Measurements from ENCODE around the gene TK1. TPM values are rescaled to one million over a fixed set of nuclear protein-coding genes. Genes with fewer than 3 reads are reported as not detected.

Gene TK1
- total RNA-seq, 2 experiments from 2014 or later: 175 to 179 TPM

DNA sequence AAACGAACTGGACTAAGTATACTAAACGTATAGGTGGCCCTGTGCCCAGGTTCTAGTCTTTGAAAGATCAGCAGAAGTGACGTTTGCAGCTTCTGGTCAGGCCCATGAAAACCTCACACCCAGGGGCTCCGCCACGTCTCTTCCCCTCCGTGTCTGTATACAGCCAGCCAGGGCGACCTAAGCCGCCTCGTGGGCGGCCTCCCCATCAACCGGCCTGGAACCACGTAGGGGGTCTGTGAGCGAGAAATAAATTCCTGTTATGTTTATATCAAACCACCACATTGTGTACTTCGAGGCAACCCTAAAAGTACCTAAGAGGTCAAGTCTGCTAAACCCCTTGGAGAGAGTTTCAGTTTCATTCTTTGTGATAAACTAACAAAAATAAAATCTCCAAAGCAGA, 6.8 kb downstream of the TK1 start:
- no peak for ATAC-seq
- Mint-ChIP-seq H3K36me3 (ENCODE audit: low read depth) (peaks cover 73% of the 10 kb centered on the region), H3K27ac (peak overlapping the region; percentile 22)

DNA sequence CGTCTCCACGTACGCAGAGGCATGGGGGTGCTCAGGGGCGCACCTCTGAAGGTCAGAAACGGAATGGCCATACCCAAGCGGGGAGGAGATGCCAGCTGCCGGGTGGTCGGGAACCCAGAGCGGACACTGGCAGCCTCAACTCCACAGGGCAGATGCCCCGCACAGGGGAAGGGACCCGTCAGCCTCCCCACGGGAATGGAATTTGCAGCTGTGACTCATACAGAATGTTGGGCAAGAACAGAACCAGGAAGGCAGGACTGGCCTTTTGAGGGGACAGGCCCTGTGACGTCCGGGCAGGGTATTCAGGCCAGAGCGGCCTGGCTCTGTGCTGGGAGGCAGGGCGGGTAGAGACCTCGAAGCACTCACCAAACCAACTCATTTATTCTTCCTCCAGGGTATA, 7.5 kb downstream of the TK1 start:
- POLR2A ChIA-PET: interaction anchor here (0.6 to 1.3 kb wide), 4 partner anchors 10 to 49 kb away, joined by 3 to 11 read pairs (median 4); partner anchors contain the start of gene TMC8
- no peak for ATAC-seq
- CTCF ChIA-PET: interaction anchor here (1.7 to 2.0 kb wide), 2 partner anchors 44 to 94 kb away, joined by 3 to 5 read pairs; no protein-coding TSS in a partner anchor
- no peaks in the 10 kb centered on the region for H3K9me3 Mint-ChIP-seq
- TF ChIP-seq, protein P1, sequence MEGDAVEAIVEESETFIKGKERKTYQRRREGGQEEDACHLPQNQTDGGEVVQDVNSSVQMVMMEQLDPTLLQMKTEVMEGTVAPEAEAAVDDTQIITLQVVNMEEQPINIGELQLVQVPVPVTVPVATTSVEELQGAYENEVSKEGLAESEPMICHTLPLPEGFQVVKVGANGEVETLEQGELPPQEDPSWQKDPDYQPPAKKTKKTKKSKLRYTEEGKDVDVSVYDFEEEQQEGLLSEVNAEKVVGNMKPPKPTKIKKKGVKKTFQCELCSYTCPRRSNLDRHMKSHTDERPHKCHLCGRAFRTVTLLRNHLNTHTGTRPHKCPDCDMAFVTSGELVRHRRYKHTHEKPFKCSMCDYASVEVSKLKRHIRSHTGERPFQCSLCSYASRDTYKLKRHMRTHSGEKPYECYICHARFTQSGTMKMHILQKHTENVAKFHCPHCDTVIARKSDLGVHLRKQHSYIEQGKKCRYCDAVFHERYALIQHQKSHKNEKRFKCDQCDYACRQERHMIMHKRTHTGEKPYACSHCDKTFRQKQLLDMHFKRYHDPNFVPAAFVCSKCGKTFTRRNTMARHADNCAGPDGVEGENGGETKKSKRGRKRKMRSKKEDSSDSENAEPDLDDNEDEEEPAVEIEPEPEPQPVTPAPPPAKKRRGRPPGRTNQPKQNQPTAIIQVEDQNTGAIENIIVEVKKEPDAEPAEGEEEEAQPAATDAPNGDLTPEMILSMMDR (IDR thresholded peaks at IDR 0.05): no peak
- no peak overlapping the region for H3K27ac Mint-ChIP-seq
- intact Hi-C loops (cut with micrococcal nuclease): no loop called here
- no peak for DNase-seq
- peaks cover 69% of the 10 kb centered on the region for H3K36me3 Mint-ChIP-seq (ENCODE audit: low read depth)
- H3K27me3 Mint-ChIP-seq: no peaks in the 10 kb centered on the region
- peaks cover 30% of the 10 kb centered on the region for H3K4me1 Mint-ChIP-seq (ENCODE audit: low read depth)
- H3K4me3 Mint-ChIP-seq: no peak overlapping the region

More for the DNA sequence above, 6.8 kb downstream of the TK1 start:
- ChIA-PET POLR2A (interaction anchor here (1.2 to 1.3 kb wide), 3 partner anchors 10 to 50 kb away, joined by 4 to 11 read pairs (median 4); partner anchors contain the start of gene TMC8), CTCF (interaction anchor here (0.6 to 2.0 kb wide), 2 partner anchors 23 to 95 kb away, joined by 3 to 5 read pairs; no protein-coding TSS in a partner anchor)
- intact Hi-C loops (cut with micrococcal nuclease): no loop called here
- H3K4me1 Mint-ChIP-seq (ENCODE audit: low read depth): peaks cover 35% of the 10 kb centered on the region
- no peaks in the 10 kb centered on the region for H3K27me3 Mint-ChIP-seq
- TF ChIP-seq, protein P1 (IDR thresholded peaks at IDR 0.05): no peak
- no peak for DNase-seq
- H3K9me3 Mint-ChIP-seq: no peaks in the 10 kb centered on the region
- no peak overlapping the region for H3K4me3 Mint-ChIP-seq

DNA sequence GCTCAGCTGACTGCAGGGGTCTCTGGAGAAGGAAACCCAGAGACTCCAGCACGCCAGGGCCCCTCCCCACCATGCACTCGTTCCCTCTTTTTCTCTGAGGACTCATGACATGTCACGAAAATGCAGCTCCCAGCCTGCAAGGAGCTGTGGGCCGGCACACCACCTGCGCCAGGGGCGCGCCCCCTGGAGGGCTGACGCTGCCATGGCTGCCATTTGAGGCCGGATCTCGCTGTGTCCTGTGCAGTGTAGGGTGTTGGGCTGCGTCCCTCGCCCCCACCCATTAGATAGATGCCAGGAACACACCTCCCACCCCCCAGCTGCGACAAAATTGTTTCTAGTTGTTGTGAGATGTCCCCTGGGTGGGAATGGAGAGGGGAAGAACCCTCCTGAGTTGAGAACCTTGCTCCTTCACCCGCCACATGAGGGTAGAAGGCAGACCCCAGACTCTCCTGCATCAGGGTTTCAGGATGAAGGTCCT, 10.3 kb downstream of the TK1 start:
- Mint-ChIP-seq H3K27ac (no peak overlapping the region), H3K9me3 (no peaks in the 10 kb centered on the region), H3K4me1 (ENCODE audit: low read depth) (peaks cover 40% of the 10 kb centered on the region), H3K4me3 (no peak overlapping the region), H3K36me3 (ENCODE audit: low read depth) (peaks cover 71% of the 10 kb centered on the region), H3K27me3 (no peaks in the 10 kb centered on the region)
- intact Hi-C loops (cut with micrococcal nuclease): no loop called here
- DNase-seq (peak; percentile 81), ATAC-seq (peak; percentile 87)
- TF ChIP-seq, protein P1 (IDR thresholded peaks at IDR 0.05): peak; percentile 93
- ChIA-PET CTCF (interaction anchor here (0.6 to 3.9 kb wide), 29 partner anchors 9 to 157 kb away, joined by 3 to 31 read pairs (median 5); partner anchors contain the start of genes AFMID, TK1 and TMC8), POLR2A (interaction anchor here (0.6 to 10.2 kb wide), 10 partner anchors 8 to 357 kb away, joined by 3 to 100 read pairs (median 4); partner anchors contain the start of genes AFMID and TK1)

DNA sequence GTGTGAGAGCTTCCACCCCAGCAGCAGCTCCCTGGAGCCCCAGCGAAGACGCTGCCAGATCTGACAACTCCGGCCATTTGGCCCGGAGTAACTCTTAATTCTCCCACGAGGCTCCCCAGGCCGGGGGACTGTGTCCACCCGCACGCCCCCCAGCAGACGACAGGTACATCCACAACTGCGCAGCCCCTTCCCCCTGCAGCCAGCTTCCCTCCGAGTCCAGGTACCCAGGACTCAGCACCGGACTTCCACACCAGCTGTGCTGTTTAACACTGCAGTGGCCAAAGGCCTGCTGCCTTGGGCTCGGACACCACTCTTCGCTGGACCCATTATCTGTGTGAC, 11.2 kb downstream of the TK1 start:
- ATAC-seq (no peak), DNase-seq (no peak)
- Mint-ChIP-seq H3K36me3 (ENCODE audit: low read depth) (peaks cover 71% of the 10 kb centered on the region), H3K4me1 (ENCODE audit: low read depth) (peaks cover 48% of the 10 kb centered on the region), H3K4me3 (no peak overlapping the region), H3K27me3 (no peaks in the 10 kb centered on the region), H3K27ac (no peak overlapping the region), H3K9me3 (no peaks in the 10 kb centered on the region)
- CTCF ChIA-PET: interaction anchor here (1.0 to 3.9 kb wide), 17 partner anchors 8 to 156 kb away, joined by 3 to 31 read pairs (median 7); partner anchors contain the start of genes AFMID and TK1
- intact Hi-C loops (cut with micrococcal nuclease): no loop called here
- TF ChIP-seq, protein P1 (IDR thresholded peaks at IDR 0.05): no peak
- POLR2A ChIA-PET: interaction anchor here (1.0 to 10.2 kb wide), 10 partner anchors 9 to 153 kb away, joined by 3 to 100 read pairs (median 4); partner anchors contain the start of genes AFMID and TK1

Data from activated CD8-positive, alpha-beta T cell treated with anti-CD3 and anti-CD28 coated beads for 36 hours (primary cell).